ENCODE results near the gene BABAM1. TPM values are rescaled to one million over a fixed set of nuclear protein-coding genes. Genes with fewer than 3 reads are reported as not detected.

BABAM1 gene
- total and polyA plus RNA-seq, 2 of the 4 experiments (the other 2 are of a cell fraction): 95.1 to 101 TPM

DNA sequence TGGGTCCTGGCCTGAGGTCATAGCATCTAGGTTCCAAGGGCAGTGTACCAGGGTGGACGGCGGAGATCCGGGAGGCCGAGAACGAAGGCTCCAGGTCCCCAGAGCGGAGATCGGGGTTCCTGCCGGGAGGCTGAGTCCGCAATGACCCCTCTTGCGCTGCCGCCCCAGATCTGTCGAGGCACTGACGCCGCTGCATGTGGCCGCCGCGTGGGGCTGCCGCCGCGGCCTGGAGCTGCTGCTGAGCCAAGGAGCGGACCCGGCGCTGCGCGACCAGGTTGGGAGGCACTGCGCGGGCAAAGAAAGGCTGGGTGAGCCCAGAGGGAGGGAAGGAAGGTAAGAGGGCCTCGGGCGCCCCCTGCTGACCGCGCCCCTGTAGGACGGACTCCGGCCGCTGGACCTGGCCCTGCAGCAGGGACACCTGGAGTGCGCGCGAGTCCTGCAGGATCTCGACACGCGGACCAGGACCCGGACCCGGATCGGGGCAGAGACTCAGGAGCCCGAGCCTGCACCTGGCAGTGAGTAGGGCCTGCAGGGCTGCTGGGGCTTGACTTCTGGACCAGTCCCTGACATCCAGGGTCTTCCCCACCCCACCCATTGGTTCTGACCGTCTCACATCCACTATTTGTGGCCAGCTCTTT is 15.4 kb downstream of the BABAM1 start (continued):
- TF ChIP-seq RFX5 (IDR thresholded peaks at IDR 0.05; ENCODE audit: low read depth, low read length): no peak

- Histone ChIP-seq H3K79me1 (ENCODE audit: low read depth in 1 of 2, low read length in 2 of 2) (no peaks in the 10 kb centered on the region), H3K4ac (ENCODE audit: low read depth, low read length) (no peak overlapping the region), H2AK9ac (replicated peaks; ENCODE audit: low read depth, low read length, poor library complexity) (no peak overlapping the region), H3K18ac (ENCODE audit: low read depth, low read length) (no peak overlapping the region), H2AK5ac (ENCODE audit: low read depth, low read length) (no peak overlapping the region), H4K5ac (ENCODE audit: low read depth, low read length) (no peak overlapping the region), H3K23ac (ENCODE audit: low read depth, low read length) (no peak overlapping the region), H3K27me3 (ENCODE audit: control insufficient read depth, insufficient read depth, low read length) (no peaks in the 10 kb centered on the region), H3K4me1 (ENCODE audit: control insufficient read depth, insufficient read depth, low read length) (no peaks in the 10 kb centered on the region), H4K91ac (ENCODE audit: insufficient read depth, low read depth, low read length) (no peak overlapping the region), H3K4me3 (ENCODE audit: insufficient read depth, low read depth, low read length) (no peak overlapping the region), H3K36me3 (ENCODE audit: control insufficient read depth, insufficient read depth, low read length) (peaks cover 5% of the 10 kb centered on the region), H3K4me2 (ENCODE audit: low read depth, low read length) (no peak overlapping the region), H3K9me3 (ENCODE audit: control insufficient read depth, insufficient read depth, low read length) (no peaks in the 10 kb centered on the region), H2BK20ac (ENCODE audit: low read depth, low read length) (no peak overlapping the region), H3K9ac (ENCODE audit: low read depth, low read length) (no peak overlapping the region), H3K56ac (ENCODE audit: extremely low read depth, insufficient read depth, low read length) (no peak overlapping the region), H2BK120ac (ENCODE audit: low read depth, low read length) (no peak overlapping the region), H4K20me1 (ENCODE audit: insufficient read depth, low read length) (no peaks in the 10 kb centered on the region), H4K8ac (ENCODE audit: low read depth in 2 of 2, low read length in 2 of 2) (no peak overlapping the region), H3K27ac (ENCODE audit: insufficient read depth, low read length) (no peak overlapping the region), H2BK15ac (ENCODE audit: low read depth, low read length) (no peak overlapping the region), H2AFZ (replicated peaks; ENCODE audit: low read length, poor library complexity) (no peak overlapping the region), H3K9me1 (ENCODE audit: insufficient read depth, low read length) (no peaks in the 10 kb centered on the region), H2BK5ac (ENCODE audit: low read depth, low read length, poor library complexity, severe bottlenecking) (no peak overlapping the region), H3K14ac (replicated peaks; ENCODE audit: low read depth, low read length) (no peak overlapping the region)
- ATAC-seq (ENCODE audit: low read depth): no peak
- dilution Hi-C loops (cut with HindIII; ENCODE audit: low sequenced_read_pairs, unreplicated experiment): no loop called here
- in situ Hi-C loops (cut with MboI; ENCODE audit: low sequenced_read_pairs): loop anchor here (10.0 kb wide), 1 partner anchor 79 kb away; no protein-coding TSS in a partner anchor
- POLR2A ChIA-PET (ENCODE audit: unreplicated experiment): no interaction called here
- CTCF ChIA-PET: interaction anchor here (0.9 kb wide), 1 partner anchor 22 kb away, joined by 3 read pairs; no protein-coding TSS in a partner anchor
- intact Hi-C loops (cut with micrococcal nuclease): loop anchor here (2.0 to 10.0 kb wide), 2 partner anchors 387 to 509 kb away; no protein-coding TSS in a partner anchor
- no peak for TF ChIP-seq RAD21 (IDR thresholded peaks at IDR 0.05; ENCODE audit: low read length)
- no peak for TF ChIP-seq SMC3 (IDR thresholded peaks at IDR 0.05; ENCODE audit: low read depth, low read length)
- no peak for TF ChIP-seq CEBPB (IDR thresholded peaks at IDR 0.05; ENCODE audit: low read depth, low read length)
- TF ChIP-seq MAZ (IDR thresholded peaks at IDR 0.05; ENCODE audit: borderline replicate concordance, low read depth, low read length): no peak
- TF ChIP-seq FOS (IDR thresholded peaks at IDR 0.05; ENCODE audit: low read depth, low read length): no peak
- TF ChIP-seq, protein P1, sequence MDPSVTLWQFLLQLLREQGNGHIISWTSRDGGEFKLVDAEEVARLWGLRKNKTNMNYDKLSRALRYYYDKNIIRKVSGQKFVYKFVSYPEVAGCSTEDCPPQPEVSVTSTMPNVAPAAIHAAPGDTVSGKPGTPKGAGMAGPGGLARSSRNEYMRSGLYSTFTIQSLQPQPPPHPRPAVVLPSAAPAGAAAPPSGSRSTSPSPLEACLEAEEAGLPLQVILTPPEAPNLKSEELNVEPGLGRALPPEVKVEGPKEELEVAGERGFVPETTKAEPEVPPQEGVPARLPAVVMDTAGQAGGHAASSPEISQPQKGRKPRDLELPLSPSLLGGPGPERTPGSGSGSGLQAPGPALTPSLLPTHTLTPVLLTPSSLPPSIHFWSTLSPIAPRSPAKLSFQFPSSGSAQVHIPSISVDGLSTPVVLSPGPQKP (IDR thresholded peaks at IDR 0.05; ENCODE audit: borderline replicate concordance, low read depth, low read length): no peak
- no peak for TF ChIP-seq RCOR1 (IDR thresholded peaks at IDR 0.05; ENCODE audit: insufficient replicate concordance, low read length)
- TF ChIP-seq CHD1 (IDR thresholded peaks at IDR 0.05; ENCODE audit: low read depth, low read length): no peak
- TF ChIP-seq POLR2A (IDR thresholded peaks at IDR 0.05; ENCODE audit: low read depth, low read length): no peak
- no peak for TF ChIP-seq RFX5 (IDR thresholded peaks at IDR 0.05; ENCODE audit: low read depth, low read length)
- TF ChIP-seq MAFK (IDR thresholded peaks at IDR 0.05; ENCODE audit: low read depth, low read length): no peak
- DNase-seq: no peak
- BruUV-seq (replicated peaks): no TSS peak
- WGBS, 2 experiments (ENCODE audit: extremely low coverage in 2 of 2, insufficient read length in 1 of 2): 20% methylated on average over 1 of the region's 7 CpGs; no CpG with 5 or more reads in 1 of the 2 experiments
Measured at GRCh38 chr19:17283504-17283996, 16.3 kb downstream of the BABAM1 start.
